Ammon's horn (tissue), 1 donor: ENCODE results near the gene ADAP2.
A peak's percentile ranks its signal among the peaks of the same experiment; 100 is the strongest.
"Not testable (repeated sequence)": the region's sequence is repeated elsewhere in the genome, so short reads cannot be mapped to it uniquely, and the experiment has no call there.

Experiments used
- DNase-seq: peaks from one replicate; pipeline ENCODE4 v3.0.0-alpha.2; 2016; ENCODE audit warnings: low spot score

ADAP2 gene

DNA sequence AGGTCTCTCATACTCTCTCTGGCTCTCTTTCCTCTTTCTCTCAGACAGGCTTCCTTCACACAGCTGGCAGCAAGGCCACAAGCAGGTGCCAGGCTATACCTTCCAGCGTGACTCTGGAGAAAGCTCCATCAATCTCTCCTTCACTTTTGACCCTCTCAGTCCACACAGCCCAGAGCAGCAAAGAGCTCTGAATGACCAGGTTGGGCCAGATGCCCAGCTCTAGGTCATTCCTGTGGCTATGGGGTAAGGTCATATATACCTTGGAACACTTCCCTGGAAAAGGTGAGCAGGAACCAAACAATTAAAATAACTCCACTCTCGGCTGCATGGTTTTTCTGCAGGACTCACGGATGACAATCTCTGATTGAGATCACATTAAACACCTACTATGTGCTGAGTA, 8.8 kb downstream of the ADAP2 start:
- no peak for DNase-seq

DNA sequence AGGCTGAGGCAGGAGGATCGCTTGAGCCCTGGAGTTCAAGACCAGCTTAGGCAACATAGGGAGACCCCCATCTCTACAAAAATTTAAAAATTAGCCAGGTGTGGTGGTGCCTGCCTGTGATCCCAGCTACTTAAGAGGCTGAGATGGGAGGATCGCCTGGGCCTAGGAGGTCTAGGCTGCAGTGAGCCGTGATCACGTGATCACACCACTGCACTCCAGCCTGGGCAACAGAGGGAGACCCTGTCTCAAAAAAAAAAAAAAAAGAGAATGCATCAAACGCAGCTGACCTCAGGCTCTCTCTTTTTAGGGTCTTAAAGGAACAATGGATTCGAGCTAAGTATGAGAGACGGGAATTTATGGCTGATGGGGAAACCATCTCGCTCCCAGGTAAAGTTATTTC, 9.8 kb downstream of the ADAP2 start:
- DNase-seq, result not testable (repeated sequence)

DNA sequence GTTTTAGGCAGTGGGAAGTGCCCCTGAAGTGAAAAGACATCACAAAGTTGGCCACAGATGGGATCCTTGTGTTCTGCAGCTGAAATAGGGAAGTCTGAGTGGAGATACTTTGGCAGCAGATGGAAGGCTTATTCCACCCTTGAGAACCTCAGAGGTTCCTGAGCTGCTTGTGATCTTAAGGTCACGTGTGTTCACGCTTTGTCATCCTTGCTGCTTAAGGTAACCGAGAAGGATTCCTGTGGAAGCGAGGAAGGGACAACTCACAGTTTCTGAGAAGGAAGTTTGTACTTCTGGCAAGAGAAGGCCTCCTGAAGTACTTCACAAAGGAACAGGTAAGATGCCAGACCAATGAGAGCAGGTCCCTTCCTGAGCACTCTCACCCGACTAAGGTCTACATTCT, 12.2 kb downstream of the ADAP2 start:
- no peak for DNase-seq

DNA sequence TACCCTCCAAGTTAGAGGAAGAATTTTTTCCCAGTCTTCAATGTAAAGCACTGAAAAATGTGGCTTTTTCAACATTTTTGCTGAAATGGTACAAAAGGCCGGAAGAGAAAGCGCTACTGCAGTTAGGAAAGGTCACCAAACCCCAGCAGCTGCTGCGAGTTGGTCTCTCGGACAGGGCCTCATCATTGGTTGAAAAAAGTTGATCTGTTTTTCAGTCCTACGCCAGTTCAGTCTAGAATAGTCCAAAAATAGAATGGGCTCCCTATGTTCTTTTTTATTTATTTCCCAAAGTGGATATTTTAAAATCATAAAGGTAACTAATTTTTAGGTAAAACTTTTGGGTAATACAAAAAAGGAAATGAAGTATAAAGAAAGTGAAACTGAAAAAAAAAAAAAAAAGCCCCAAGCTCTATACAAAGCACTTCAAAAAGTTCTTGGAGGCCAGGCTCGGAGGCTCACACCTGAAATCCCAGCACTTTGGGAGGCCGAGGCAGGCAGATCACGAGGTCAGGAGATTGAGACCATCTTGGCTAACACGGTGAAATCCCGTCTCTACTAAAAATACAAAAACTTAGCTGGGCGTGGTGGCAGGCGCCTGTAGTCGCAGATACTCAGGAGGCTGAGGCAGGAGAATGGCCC, 17.4 kb downstream of the ADAP2 start:
- no peak for DNase-seq

DNA sequence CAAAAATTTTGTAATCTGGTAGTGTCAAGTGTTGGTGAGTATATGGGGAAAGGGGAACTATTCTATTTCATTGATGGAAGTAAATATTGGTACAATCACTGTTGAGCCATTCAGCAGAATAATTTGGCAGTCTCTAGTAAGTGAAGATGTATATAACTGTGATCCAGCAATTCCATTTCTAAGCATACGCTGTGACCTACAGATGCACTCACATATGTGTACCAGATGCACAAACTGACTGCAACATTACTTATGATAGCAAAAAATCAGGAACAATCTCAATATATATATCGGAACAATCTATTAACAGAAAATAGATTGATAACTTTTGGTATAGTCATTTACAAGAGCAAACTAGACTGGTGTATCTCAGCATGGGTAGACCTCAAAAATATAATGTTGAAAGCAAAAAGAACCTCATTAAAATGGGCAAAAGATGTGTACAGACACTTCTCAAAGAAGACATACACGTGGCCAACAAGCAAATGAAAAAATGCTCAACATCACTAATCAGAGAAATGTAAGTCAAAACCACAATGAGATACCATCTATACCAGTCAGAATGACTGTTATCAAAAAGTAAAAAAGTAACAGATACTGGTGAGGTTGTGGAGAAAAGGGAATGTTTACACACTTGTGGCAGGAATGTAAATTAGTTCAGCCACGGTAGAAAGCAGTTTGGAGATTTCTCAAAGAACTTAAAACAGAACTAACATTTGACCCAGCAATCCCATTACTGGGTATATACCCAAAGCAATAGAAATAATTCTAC, 20.7 kb downstream of the ADAP2 start:
- DNase-seq, result no peak

DNA sequence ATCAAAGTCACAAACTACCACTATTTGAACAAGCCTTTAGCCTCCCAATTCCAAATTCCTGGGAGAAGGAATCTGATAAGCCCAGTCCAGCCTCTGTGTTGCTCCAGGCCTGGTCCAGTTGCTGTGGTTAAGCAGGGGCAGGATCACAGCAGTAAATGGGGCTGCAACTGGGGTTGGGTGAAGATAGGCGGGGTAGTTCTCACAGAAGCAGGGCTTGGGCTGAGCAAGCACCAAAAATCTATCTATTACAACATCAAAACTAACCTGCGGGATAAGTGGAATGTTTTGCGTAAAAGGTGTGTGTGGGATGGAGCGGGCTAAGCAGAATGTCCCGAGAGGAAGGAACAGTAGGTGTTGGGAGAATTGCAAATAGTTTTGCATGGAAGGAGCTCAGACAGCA, 26.1 kb downstream of the ADAP2 start:
- no peak for DNase-seq

DNA sequence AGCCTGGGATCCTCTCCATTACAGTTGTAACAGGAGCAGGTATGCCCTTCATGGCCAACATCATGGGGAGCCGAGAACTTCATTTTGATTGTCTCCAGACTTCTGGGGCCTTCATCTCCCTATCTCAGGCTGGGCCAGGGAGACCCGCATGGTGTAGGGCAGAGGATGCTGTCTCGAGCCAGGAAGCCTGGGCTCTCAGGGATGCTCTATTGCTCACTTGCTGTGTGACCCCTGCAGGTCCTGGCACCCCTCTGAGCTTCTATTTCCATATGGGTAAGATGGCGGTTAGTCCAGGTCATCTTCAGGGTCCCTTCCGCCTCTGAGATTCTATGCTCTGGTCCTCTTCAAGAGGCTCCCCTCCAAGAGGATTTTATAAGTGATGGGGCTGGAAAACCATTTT, 28.4 kb downstream of the ADAP2 start:
- DNase-seq, result no peak

DNA sequence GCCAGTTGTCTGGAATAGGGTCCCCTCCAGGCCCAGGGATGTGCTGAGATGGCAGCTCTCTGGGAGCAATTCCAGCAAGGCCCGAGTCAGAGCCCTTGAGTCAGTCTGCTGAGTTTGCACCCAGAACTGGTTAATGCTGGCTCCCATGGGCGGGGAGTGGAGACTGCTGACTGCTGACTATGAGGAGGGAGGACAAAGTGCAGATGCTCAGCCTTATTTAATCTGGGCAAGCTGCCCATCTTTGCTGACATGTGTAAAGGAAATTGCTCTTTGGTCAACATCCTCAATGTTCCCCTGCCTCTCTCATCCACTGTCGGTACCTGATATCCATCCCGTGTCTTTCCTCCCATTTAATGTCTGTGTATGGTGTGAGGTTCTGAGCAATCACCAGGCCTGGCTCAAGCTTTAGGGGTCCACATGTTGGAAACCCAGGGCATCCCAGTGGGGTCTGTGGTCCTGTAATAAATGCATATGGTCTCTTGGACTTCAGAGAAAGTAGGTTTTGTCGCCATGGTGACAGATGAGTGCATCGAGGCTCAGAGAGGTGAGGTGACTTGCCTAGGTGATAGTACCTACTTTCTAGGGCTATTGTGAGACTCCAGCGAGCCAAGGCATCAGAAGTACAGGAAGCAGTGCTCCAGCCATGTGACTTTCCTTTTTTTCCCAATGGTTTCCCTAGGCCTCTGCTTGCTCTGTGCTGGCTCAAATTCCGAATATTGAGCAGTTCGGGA, 29.1 kb downstream of the ADAP2 start:
- peak; percentile 78 for DNase-seq

DNA sequence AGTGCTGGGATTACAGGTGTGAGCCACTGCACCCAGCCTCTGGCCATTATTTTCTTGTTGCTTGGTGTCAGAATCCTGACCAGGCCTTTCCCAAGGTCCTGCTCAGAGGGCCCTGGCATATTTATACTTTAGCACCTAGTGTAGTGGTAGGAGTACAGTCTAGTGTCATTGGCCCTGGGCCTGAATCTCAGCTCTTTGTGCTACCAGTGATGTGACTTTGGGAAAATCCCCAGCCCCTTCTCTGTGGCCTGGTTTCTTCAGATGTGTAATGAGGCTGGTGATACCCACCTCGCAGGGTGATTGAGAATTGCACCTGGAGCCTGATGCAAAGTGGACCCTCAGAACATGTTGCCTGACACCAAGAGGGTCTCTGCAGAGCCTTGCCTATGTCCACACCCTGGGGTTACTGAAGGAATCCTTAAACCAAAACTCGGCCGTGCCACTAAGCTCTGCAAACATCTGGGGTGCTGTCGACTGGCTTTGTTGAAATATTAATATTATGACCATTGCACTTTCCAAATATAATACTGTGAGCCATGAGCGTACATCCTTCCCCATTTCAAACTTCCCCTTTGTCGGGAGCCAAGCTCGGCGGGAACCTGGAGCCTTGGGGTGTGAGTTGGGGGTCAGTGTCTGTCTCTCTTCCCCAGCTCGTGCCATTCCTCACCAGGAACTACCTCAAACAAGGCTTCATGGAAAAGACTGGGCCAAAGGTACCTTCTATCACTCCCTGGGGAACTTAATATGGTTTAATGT, 31.1 kb downstream of the ADAP2 start:
- no peak for DNase-seq

DNA sequence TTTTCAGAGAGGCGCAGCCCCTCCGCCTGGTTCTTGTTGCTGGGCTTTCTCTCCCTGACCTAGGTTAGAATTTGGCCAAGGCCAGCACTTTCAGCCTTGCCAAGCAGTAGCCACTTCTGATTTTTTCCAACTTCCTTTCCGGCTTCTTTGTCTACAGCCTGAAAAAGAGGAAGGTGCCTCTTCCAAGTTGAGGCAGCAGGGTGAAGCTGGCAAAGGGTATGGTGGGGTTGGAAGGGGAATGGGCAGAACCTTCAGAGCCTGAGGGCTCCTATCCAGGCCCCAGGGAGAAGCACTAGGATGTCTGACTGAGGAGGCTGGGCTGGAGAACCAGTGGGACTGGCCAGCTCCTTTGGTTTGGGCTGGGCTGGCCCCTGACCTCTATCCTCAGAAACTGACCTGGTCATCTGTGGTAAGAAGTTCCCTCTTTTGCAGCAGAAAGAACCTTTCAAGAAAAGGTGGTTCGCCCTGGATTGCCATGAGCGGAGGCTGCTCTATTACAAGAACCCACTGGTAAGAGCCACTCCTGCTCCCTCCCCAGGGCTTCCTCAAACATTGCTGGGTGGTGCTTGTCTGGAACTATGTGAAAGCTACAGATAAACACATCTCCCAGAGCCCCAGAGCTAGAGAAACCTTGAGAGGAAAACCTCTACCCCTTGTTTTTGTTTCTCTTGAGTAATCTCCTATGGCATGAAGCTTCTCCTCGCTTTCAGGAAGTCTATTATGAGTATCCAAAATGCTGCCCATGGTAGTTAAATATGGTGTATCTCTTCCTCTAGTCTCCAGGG, 32.5 kb downstream of the ADAP2 start:
- peak; percentile 49 for DNase-seq

DNA sequence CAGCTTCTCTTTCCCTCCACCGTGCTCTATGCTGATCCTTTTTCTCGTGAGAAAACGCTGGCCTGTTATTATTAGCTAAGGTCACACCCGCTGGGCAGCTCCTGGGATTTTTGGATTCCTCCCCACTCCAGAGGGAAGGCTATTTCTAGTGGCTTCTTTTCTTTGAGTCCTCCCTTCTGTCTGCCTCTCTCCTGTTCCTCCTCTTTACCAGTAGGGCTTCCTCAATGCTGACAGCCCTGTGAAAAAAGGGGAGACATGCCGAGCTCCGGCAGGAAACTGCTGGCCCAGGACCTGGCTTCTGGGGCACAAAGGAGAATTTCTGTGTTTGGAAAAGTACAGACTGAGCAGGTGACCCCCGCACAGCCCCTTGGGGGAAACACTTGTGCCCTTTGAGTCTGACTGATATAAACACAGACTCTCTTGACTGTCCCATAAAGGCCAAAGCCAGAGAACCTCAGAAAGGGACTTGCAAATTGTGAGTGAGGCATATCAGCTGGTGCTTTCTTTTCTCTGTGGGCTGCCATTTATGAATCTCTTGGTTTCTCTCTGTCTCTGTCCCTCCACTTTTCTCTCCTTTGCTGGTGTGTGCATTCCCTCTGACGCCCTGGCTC, 35.1 kb downstream of the ADAP2 start:
- DNase-seq, result no peak

DNA sequence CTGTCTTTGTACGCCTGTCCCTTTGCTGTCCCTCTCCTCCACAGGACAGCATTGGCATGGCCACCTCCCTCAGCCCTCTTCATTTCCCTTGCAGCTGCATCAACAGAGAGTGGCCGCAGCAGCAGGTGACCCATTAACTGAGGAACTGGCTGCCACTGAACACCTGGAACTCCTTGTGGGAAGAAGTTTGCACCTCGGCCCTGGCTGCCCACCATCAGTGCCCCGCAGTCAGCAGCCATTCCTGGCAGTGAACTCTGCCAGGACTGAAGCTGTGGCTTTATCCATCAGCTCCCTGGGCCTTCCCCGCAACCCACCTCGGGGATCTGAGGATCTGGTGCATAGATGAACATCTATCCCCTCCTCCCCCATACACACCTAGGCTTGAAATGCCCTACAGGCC, 36.0 kb downstream of the ADAP2 start:
- DNase-seq, result no peak

DNA sequence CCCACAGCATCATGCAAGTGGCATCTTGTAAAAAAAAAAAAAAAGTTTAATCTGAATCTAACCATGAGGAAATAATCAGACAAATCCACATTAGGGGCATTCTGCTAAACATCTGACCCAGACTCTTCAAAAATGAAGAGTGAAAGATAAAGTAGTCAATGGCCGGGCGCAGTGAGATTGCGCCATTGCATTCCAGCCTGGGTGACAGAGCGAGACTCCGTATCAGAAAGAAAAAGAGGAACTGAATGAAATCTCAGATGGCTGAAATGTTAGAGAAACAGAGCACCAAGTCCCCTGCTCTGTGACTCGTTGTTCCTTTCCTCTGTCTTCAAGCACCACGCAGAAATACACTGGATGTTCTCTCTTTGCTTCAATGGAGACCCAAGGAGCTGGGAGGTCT, 36.4 kb downstream of the ADAP2 start:
- no peak for DNase-seq

DNA sequence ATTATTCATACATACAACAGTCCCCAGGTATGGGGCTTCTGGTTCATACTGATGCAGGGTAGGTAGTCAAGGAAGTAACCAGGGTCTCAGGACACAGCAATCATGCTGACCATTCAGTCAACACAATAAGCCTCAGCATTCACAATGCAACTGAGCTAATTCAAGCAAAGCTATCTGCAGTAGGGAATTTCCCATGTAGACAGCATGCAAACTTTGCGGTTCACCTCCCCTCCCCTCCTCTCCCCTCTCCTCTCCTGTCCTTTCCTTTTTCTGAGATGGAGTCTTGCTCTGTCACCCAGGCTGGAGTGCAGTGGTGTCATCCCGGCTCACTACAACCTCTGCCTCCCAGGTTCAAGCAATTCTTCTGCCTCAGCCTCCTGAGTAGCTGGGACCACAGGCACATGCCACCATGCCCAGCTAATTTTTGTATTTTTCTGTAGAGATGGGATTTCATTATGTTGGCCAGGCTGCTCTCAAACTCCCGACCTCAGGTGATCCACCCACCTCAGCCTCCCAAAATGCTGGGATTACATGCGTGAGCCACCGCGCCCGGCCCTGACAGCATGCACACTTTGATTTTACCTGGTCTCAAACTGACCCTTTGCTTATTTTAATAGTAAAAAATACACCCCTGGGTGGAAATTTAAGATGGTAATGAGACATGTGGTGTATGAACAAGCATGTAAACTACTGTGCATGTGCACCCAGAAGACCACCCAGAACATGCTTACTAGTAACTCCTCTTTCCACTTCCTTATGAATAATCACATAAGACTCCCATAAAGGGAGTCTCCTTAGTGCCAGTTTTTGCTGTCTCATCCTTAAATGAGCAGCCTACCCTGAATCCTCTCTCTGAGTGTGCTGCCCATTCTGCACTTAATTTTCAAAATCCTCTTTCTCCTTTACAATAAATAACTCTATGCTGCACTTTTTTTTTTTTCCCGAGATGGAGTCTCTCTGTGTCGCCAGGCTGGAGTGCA, 39.8 kb downstream of the ADAP2 start:
- no peak for DNase-seq

DNA sequence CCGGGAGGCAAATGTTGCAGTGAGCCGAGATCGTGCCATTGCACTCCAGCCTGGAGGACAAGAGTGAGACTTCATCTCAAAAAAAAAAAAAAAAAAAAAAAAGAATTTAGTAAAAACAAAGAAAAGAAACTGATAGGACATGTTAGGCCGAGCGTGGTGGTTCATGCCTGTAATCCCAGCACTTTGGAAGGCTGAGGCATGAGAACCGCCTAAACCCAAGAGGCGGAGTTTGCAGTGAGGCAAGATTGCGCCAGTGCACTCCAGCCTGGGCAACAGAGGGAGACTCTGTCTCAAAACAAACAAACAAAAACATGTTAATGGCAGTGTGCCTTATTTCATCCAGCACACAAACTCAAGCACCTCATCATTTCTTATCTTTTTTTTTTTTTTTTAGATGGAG, 42.6 kb downstream of the ADAP2 start:
- DNase-seq, result not testable (repeated sequence)

DNA sequence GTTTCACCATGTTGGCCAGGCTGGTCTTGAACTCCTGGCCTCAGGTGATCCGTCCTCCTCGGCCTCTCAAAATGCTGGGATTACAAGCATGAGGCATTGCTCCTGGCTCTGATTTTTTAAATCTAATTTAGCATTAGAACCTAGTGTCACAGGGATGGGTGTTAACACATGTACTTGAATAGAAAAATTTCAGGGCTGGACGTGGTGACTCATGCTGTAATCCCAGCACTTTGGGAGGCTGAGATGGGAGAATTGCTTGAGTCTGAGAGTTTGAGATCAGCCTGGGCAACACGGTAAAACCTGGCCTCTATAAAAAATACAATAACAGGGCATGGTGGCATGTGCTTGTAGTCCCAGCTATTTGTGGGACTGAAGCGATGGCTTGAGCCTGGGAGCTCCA, 43.1 kb downstream of the ADAP2 start:
- DNase-seq, result no peak

DNA sequence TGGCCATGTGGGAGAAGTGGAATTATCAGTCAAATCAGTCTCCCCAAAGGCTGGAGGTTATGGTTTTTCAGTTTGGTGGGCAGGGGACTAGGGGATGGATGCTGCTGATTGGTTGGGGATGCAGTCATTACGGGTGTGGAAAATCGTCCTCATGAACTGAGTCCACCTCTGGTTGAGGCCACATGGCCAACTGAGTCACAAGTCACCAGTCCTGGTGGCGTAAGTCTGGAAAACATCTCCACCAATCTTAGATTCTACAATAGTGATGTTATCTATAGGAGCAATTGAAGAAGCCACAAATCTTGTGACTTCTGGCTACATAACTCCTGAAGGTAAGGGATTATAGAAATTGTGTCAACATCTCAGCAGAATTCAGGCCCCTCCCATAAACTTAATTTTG, 43.9 kb downstream of the ADAP2 start:
- DNase-seq, result no peak

DNA sequence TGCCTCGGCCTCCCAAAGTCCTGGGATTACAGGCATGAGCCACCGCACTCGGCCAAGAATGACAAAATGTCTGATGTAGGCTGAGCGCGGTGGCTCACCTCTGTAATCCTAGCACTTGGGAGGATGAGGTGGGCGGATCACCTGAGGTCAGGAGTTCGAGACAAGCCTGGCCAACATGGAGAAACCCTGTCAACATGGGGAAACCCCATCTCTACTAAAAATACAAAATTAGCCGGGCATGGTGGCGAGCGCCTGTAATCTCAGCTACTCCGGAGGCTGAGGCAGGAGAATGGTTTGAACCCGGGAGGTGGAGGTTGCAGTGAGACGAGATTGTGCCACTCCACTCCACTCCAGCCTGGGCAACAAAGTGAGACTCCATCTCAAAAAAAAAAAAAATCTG, 46.2 kb downstream of the ADAP2 start:
- not testable (repeated sequence) for DNase-seq

DNA sequence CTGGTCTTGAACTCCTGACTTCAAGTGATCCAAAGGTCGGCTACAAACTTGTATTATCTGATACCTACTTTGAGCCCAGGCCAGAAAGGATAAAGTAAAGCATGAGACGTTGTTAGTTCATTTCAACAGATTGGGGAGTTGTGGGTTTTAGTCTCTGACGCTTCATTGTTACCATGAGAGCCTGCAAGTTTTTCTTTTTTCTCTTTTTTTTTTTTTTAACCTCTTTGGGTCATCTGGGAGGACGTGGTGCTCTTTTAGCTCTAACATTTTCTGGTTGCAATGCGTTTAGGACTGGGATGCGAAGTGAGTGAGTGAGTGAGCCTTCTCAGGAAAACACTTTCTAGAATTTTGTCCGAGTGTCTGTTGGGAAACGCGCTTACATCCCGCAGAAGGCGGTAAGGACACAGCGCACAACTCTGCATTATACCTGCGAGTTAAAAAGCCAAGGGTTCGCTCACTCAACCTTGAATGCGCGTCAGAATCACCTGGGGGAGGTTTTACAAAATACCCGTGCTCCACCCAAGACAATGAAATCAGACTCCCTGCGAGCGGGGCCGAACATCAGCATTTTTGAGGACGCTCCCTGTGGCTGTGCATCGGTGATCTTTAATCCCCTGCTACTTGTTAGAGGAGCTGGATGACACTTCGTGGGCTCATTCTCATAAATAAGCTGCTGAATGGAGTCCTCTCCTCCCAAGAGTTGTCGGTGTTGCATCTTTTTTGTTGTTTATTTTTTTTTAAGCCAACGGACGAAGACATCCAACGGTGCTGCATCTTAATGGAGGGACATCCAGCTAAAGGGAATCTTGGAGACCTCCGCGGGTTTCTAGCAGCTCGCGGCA, 48.5 kb downstream of the ADAP2 start:
- no peak for DNase-seq
